Bronchial epithelial cell (primary cell): Measurements from ENCODE around the gene TRIM72. TPM values are rescaled to one million over a fixed set of nuclear protein-coding genes. Genes with fewer than 3 reads are reported as not detected.

ENCODE experiments used
- DNase-seq: peaks from one replicate; pipeline ENCODE4 v3.0.0-alpha.2; 2010; ENCODE audit warnings: low read depth
- FAIRE-seq: peaks from 2 replicates; lab custom pipeline; 2011; peaks lifted over from hg19 to GRCh38; lab: Jason Lieb, UNC
- H3K27me3 ChIP-seq: 2 replicates; pipeline ENCODE4 v1.5.1; 2011; ENCODE audit warnings: low read length; ENCODE audit not compliant: control insufficient read depth, insufficient read depth
- H3K36me3 ChIP-seq: 2 replicates; pipeline ENCODE4 v1.5.1; 2011; ENCODE audit warnings: low read length; ENCODE audit not compliant: control insufficient read depth, insufficient read depth
- H3K4me3 ChIP-seq: 2 replicates; pipeline ENCODE4 v1.5.1; 2011; ENCODE audit warnings: mild to moderate bottlenecking, low read depth, low read length, control low read depth
- CTCF ChIP-seq: IDR thresholded peaks from 2 replicates; pipeline ENCODE4 v1.5.1; 2011; ENCODE audit warnings: mild to moderate bottlenecking, moderate library complexity, low read length, control low read depth, inconsistent platforms; ENCODE audit not compliant: insufficient read depth, severe bottlenecking
- total RNA-seq: library from RNA; depleted of rRNA; stranded (reverse); fragments of >200 nt; gene quantifications from 2 replicates; pipeline ENCODE4 v1.2.1, GENCODE V29; 2014

Gene TRIM72
- total RNA-seq, 1 donor from 2014 or later, result not detected

DNA sequence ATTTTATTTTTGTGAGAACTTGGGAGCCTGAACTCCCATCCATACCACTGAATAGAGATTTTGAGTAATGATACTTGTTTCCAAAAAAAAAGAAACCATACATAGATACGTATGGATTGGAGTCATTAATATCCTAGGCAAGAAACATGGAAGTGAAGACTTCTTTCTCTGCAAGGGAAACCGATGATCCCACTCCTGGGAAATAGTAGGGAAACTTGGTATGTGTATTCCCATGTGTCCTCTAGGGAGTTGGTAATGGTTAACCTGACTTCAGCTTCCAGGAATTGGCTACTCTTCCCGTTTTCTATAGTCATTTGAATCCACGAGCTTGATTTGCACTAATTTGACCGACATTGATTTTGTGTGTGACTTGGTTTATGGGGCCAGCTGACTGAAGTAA, 28.6 kb upstream of the TRIM72 start:
- no peak for DNase-seq
- Histone ChIP-seq H3K36me3 (peaks cover 56% of the 10 kb centered on the region), H3K27me3 (no peaks in the 10 kb centered on the region), H3K4me3 (no peak overlapping the region)
- no peak for FAIRE-seq
- TF ChIP-seq CTCF, result no peak

DNA sequence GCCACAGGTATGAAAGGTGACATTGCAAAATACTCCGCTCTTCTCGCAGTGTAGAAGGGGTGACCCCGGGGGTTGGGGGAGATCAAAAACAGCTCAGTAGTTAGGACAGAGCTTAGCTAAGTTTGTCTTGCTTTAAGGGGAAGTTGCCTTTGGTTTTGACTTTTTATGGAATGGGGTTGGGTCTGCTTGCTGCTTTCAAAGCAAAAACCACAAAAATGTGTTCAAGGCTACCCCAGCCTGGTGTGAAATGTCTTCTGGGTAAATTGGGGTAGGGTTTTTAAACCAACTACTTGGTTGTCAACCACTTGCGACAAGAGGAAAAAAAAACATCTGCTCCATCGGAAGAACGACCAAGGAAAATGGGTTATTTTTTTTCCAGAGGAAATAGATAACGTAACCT, 27.7 kb upstream of the TRIM72 start:
- no peak overlapping the region for H3K4me3 ChIP-seq
- no peak for TF ChIP-seq CTCF
- peaks cover 63% of the 10 kb centered on the region for H3K36me3 ChIP-seq
- no peaks in the 10 kb centered on the region for H3K27me3 ChIP-seq
- DNase-seq, result no peak
- FAIRE-seq, result no peak

- FAIRE-seq, result no peak
These were observed 26.8 kb upstream of the TRIM72 start for GRCh38 chr16:31186930-31187807.

DNA sequence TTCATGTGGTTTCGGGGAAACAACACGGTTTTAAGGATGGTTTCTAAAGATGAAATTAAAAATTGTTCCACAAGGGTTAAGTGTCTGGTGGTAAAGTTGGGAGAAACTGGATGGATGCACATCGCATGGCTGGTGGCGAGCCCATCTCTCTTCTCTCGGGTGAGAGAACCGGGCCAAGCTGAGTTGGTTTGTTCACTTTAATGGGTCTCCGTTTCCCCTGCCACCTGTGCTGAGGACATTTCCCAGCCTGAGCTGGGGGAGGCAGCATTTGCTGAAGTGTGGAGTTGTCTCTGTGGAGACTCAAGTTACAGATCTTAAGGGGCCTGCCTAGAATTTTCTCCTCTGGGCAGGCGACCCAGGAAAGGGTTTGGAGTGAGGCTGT, 26.1 kb upstream of the TRIM72 start:
- DNase-seq, result no peak
- no peak for TF ChIP-seq CTCF
- no peak for FAIRE-seq
- no peak overlapping the region for H3K4me3 ChIP-seq
- peaks cover 65% of the 10 kb centered on the region for H3K36me3 ChIP-seq
- H3K27me3 ChIP-seq, result no peaks in the 10 kb centered on the region

More at GRCh38 chr16:31186930-31187807, 26.8 kb upstream of the TRIM72 start:
- no peak for DNase-seq
- no peak for TF ChIP-seq CTCF
- Histone ChIP-seq H3K4me3 (no peak overlapping the region), H3K36me3 (peaks cover 68% of the 10 kb centered on the region), H3K27me3 (no peaks in the 10 kb centered on the region)

GRCh38 chr16:31188450-31189411, 25.2 kb upstream of the TRIM72 start:
- DNase-seq, result no peak
- TF ChIP-seq CTCF, result no peak

More at GRCh38 chr16:31188450-31189411, 25.2 kb upstream of the TRIM72 start:
- H3K36me3 ChIP-seq, result peaks cover 62% of the 10 kb centered on the region
- H3K27me3 ChIP-seq, result no peaks in the 10 kb centered on the region
- H3K4me3 ChIP-seq, result no peak overlapping the region
- no peak for FAIRE-seq
